BLaER1 treated with 17β-estradiol and CSF1 and Interleukin-3, amounts not matched to agents 10 nM and 100 nM (cell line): ENCODE results near the gene RUNX1.

Experiments
- H3K27ac ChIP-seq, 11 experiments: shearing (Covaris generic); formaldehyde crosslinking; 2 replicates each; pipeline ENCODE4 v1.8.1; 2022
- H3K27me3 ChIP-seq, 11 experiments: shearing (Covaris generic); formaldehyde crosslinking; 2 replicates each; pipeline ENCODE4 v1.8.1; 2022
- H3K36me3 ChIP-seq, 11 experiments: shearing (Covaris generic); formaldehyde crosslinking; 2 replicates each; pipeline ENCODE4 v1.8.1; 2022
- H3K4me1 ChIP-seq, 10 experiments: shearing (Covaris generic); formaldehyde crosslinking; 2 replicates each; pipeline ENCODE4 v1.8.1; 2022
- H3K4me2 ChIP-seq, 11 experiments: shearing (Covaris generic); formaldehyde crosslinking; 2 replicates each; pipeline ENCODE4 v1.8.1; 2022
- H3K4me3 ChIP-seq, 10 experiments: shearing (Covaris generic); formaldehyde crosslinking; 2 replicates each; pipeline ENCODE4 v1.8.1; 2022
- H3K9ac ChIP-seq, 11 experiments: shearing (Covaris generic); formaldehyde crosslinking; 2 replicates each; pipeline ENCODE4 v1.8.1; 2022
- H3K9me3 ChIP-seq, 11 experiments: shearing (Covaris generic); formaldehyde crosslinking; replicated peaks in 1 of 11; 2 replicates each; pipeline ENCODE4 v1.8.1; 2022
- H4K20me1 ChIP-seq, 11 experiments: shearing (Covaris generic); formaldehyde crosslinking; 2 replicates each; pipeline ENCODE4 v1.8.1; 2022
- Cebpa-rat ChIP-seq, 11 experiments: shearing (Covaris generic); IDR thresholded peaks; 2 replicates each; pipeline ENCODE4 v1.8.1; 2022

Gene RUNX1

DNA sequence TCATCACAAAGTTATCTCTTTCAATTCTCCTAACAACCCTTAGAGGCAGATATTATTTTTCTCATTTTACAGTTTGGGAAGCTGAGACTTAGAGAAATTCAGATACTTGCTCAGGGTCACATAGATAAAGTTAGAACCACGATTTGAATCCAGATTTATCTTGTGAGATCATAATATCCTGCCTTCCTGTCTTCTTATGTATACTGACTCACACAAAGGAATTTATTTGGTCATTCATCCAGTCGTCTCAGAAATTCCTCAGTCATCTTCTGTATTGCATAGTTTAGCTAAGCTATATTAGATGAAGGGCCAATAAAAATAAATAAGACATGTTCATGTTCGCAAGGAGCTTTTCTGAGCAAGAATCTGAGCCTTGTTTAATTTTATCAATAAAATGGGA is 35.8 kb upstream of the RUNX1 start:
- Histone ChIP-seq H3K9me3 (peaks cover 0 to 24% (median 16%) of the 10 kb centered on the region in 11 experiments; a peak in 13 of 22 replicates), H3K36me3 (no peaks in the 10 kb centered on the region), H3K4me2 (no peak overlapping the region), H4K20me1 (no peaks in the 10 kb centered on the region), H3K4me3 (no peak overlapping the region), H3K9ac (no peak overlapping the region), H3K27ac (no peak overlapping the region), H3K4me1 (peaks cover 0 to 8% (median 0%) of the 10 kb centered on the region in 10 experiments; a peak in 2 of 20 replicates), H3K27me3 (no peaks in the 10 kb centered on the region)
- no peak for TF ChIP-seq Cebpa-rat (IDR thresholded peaks at IDR 0.05)

DNA sequence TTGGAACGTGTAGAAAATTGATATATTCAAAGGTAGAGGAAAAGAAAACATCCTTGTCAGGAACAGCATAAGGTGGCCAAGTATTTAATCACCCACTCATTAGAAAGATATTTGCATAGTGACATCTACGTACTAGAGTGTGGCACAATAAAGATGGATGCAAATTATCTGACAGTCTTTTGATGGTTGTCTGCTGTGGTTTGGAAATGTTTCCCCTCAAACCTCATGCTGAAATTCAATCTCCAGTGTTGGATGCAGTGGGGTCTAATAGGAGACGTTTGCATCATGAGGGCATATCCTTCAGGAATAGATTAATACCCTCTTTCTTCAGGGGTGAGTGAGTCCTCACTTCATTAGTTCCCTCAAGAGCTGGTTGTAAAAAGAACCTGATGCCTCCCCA is 34.1 kb upstream of the RUNX1 start:
- Histone ChIP-seq H3K4me1 (peaks cover 0 to 8% (median 0%) of the 10 kb centered on the region in 10 experiments; a peak in 2 of 20 replicates), H3K4me2 (no peak overlapping the region), H3K9ac (no peak overlapping the region), H3K9me3 (peaks cover 0 to 24% (median 16%) of the 10 kb centered on the region in 11 experiments; a peak in 13 of 22 replicates), H3K4me3 (no peak overlapping the region), H4K20me1 (no peaks in the 10 kb centered on the region), H3K27me3 (no peaks in the 10 kb centered on the region), H3K27ac (no peak overlapping the region), H3K36me3 (no peaks in the 10 kb centered on the region)
- no peak for TF ChIP-seq Cebpa-rat (IDR thresholded peaks at IDR 0.05)

GRCh38 chr21:35081861-35082260 is 32.8 kb upstream of the RUNX1 start:
- no peak overlapping the region for H3K9ac ChIP-seq
- no peak overlapping the region for H3K27ac ChIP-seq
- no peaks in the 10 kb centered on the region for H4K20me1 ChIP-seq
- H3K4me3 ChIP-seq, result no peak overlapping the region
- no peak for TF ChIP-seq Cebpa-rat (IDR thresholded peaks at IDR 0.05)
- H3K9me3 ChIP-seq, result peaks cover 0 to 24% (median 16%) of the 10 kb centered on the region in 11 experiments; a peak in 13 of 22 replicates
- H3K36me3 ChIP-seq, result no peaks in the 10 kb centered on the region
- peaks cover 0 to 8% (median 0%) of the 10 kb centered on the region in 10 experiments; a peak in 2 of 20 replicates for H3K4me1 ChIP-seq
- no peak overlapping the region for H3K4me2 ChIP-seq
- no peaks in the 10 kb centered on the region for H3K27me3 ChIP-seq

- TF ChIP-seq Cebpa-rat (IDR thresholded peaks at IDR 0.05), result no peak
- no peak overlapping the region for H3K9ac ChIP-seq
- H3K9me3 ChIP-seq, result peaks cover 4 to 18% (median 12%) of the 10 kb centered on the region in 11 experiments; a peak in 19 of 22 replicates
- no peaks in the 10 kb centered on the region for H4K20me1 ChIP-seq
- no peak overlapping the region for H3K4me2 ChIP-seq
- no peaks in the 10 kb centered on the region for H3K36me3 ChIP-seq
- no peak overlapping the region for H3K27ac ChIP-seq
- peaks cover 0 to 9% (median 0%) of the 10 kb centered on the region in 10 experiments; a peak in 3 of 20 replicates for H3K4me1 ChIP-seq
- no peaks in the 10 kb centered on the region for H3K27me3 ChIP-seq
- no peak overlapping the region for H3K4me3 ChIP-seq
These were observed 30.1 kb upstream of the RUNX1 start for GRCh38 chr21:35079181-35079580.

DNA sequence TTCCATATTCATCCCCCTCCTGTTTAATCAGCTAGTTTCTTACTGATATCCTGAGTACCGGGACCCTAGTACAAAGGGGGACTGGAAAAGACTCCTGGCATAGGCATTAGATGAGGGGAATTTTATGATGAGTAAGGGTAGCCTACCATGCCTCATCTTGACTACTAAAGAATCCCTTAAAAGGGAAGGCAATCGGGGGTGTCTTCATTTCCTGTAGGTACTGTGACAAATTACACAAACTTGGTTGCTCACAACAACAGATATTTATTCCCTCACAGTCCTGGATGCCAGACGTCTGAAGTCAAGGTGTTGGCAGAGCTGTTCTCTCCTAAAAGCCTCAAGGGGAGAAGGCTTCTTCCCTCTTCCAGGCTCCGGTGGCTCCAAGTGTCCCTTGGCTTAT is 28.9 kb upstream of the RUNX1 start:
- Histone ChIP-seq H3K27me3 (no peaks in the 10 kb centered on the region), H3K4me1 (peaks cover 0 to 9% (median 0%) of the 10 kb centered on the region in 10 experiments; a peak in 3 of 20 replicates), H3K4me3 (no peak overlapping the region), H3K36me3 (no peaks in the 10 kb centered on the region), H3K27ac (no peak overlapping the region), H3K4me2 (no peak overlapping the region), H3K9ac (no peak overlapping the region), H4K20me1 (no peaks in the 10 kb centered on the region), H3K9me3 (peaks cover 4 to 12% (median 7%) of the 10 kb centered on the region in 11 experiments; a peak in 10 of 22 replicates)
- no peak for TF ChIP-seq Cebpa-rat (IDR thresholded peaks at IDR 0.05)

DNA sequence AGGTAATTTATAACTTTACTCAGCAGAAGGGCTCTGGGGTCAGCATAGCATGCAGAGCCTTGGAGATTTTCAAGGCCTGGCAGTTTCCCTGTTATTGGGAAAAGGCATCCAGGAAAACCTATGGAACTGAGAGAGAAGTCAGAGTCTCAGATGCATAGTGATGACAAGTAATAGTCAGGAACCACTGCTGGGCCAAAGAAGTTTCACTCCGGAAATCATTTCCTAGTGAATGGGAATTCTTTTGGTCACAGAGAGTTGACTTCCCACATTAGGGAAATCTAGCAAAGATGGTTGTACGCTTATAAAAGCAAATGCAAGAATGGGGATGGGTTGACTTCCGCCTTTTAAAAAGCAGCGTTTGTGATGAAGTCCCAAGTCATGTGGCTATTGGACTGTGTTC is 28.4 kb upstream of the RUNX1 start:
- no peaks in the 10 kb centered on the region for H3K27me3 ChIP-seq

GRCh38 chr21:35075546-35075945 is 26.4 kb upstream of the RUNX1 start:
- Histone ChIP-seq H3K9ac (no peak overlapping the region), H3K4me1 (peaks cover 0 to 9% (median 0%) of the 10 kb centered on the region in 10 experiments; a peak in 3 of 20 replicates), H3K36me3 (no peaks in the 10 kb centered on the region), H4K20me1 (no peaks in the 10 kb centered on the region), H3K27ac (no peak overlapping the region), H3K9me3 (peaks cover 4 to 12% (median 6%) of the 10 kb centered on the region in 11 experiments; a peak in 10 of 22 replicates), H3K4me2 (peak overlapping the region in 2 of 11 experiments; percentile 2 to 52; a peak in 2 of 22 replicates), H3K4me3 (no peak overlapping the region), H3K27me3 (no peaks in the 10 kb centered on the region)
- no peak for TF ChIP-seq Cebpa-rat (IDR thresholded peaks at IDR 0.05)

More for the DNA sequence above, 28.4 kb upstream of the RUNX1 start:
- no peak overlapping the region for H3K4me3 ChIP-seq
- H3K9ac ChIP-seq, result no peak overlapping the region
- H4K20me1 ChIP-seq, result no peaks in the 10 kb centered on the region
- no peak overlapping the region for H3K27ac ChIP-seq
- no peaks in the 10 kb centered on the region for H3K36me3 ChIP-seq
- TF ChIP-seq Cebpa-rat (IDR thresholded peaks at IDR 0.05), result no peak
- peaks cover 0 to 9% (median 0%) of the 10 kb centered on the region in 10 experiments; a peak in 3 of 20 replicates for H3K4me1 ChIP-seq
- no peak overlapping the region for H3K4me2 ChIP-seq
- H3K9me3 ChIP-seq, result peaks cover 4 to 12% (median 6%) of the 10 kb centered on the region in 11 experiments; a peak in 10 of 22 replicates

DNA sequence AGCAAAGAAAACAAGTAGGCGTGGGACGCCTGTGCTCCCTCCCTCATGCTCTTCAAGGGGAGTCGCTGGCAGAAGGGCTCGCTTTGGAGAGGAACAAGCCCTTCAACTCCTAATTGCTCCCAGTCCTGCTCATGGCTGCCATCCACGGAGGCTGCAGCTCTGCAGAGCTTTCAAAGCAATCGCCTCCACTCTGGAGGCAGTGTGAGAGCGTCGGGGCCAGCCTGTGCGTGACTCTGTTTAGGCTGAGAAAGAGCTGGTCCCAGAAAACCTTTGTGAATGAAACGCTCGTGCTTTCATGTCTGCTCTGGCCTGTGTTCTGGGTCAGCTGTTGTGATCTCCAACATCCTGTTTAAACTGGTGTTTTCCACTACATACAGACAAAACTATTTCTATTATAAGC is 23.9 kb upstream of the RUNX1 start:
- no peaks in the 10 kb centered on the region for H4K20me1 ChIP-seq
- TF ChIP-seq Cebpa-rat (IDR thresholded peaks at IDR 0.05), result no peak
- no peaks in the 10 kb centered on the region for H3K36me3 ChIP-seq
- H3K4me1 ChIP-seq, result peaks cover 0 to 9% (median 0%) of the 10 kb centered on the region in 10 experiments; a peak in 3 of 20 replicates
- H3K27ac ChIP-seq, result no peak overlapping the region
- H3K9me3 ChIP-seq, result peaks cover 4 to 12% (median 6%) of the 10 kb centered on the region in 11 experiments; a peak in 10 of 22 replicates
- H3K27me3 ChIP-seq, result no peaks in the 10 kb centered on the region
- H3K4me3 ChIP-seq, result no peak overlapping the region
- no peak overlapping the region for H3K9ac ChIP-seq
- H3K4me2 ChIP-seq, result no peak overlapping the region

GRCh38 chr21:35072557-35072956 is 23.5 kb upstream of the RUNX1 start:
- Histone ChIP-seq H3K4me2 (no peak overlapping the region), H3K4me1 (peaks cover 0 to 9% (median 0%) of the 10 kb centered on the region in 10 experiments; a peak in 3 of 20 replicates), H3K36me3 (no peaks in the 10 kb centered on the region), H4K20me1 (no peaks in the 10 kb centered on the region), H3K4me3 (no peak overlapping the region), H3K27ac (no peak overlapping the region), H3K9ac (no peak overlapping the region), H3K27me3 (no peaks in the 10 kb centered on the region), H3K9me3 (peaks cover 4 to 12% (median 6%) of the 10 kb centered on the region in 11 experiments; a peak in 10 of 22 replicates)
- no peak for TF ChIP-seq Cebpa-rat (IDR thresholded peaks at IDR 0.05)

- Histone ChIP-seq H3K27ac (no peak overlapping the region), H3K4me1 (peaks cover 0 to 9% (median 0%) of the 10 kb centered on the region in 10 experiments; a peak in 3 of 20 replicates), H4K20me1 (no peaks in the 10 kb centered on the region), H3K9ac (no peak overlapping the region), H3K4me2 (no peak overlapping the region), H3K36me3 (no peaks in the 10 kb centered on the region), H3K4me3 (no peak overlapping the region), H3K9me3 (peaks cover 4 to 10% (median 6%) of the 10 kb centered on the region in 11 experiments; a peak in 10 of 22 replicates), H3K27me3 (no peaks in the 10 kb centered on the region)
- no peak for TF ChIP-seq Cebpa-rat (IDR thresholded peaks at IDR 0.05)
These were observed 22.2 kb upstream of the RUNX1 start for GRCh38 chr21:35071347-35071746.
